Epithelial cell of umbilical artery (primary cell): ENCODE data around the gene NENF. TPM values are rescaled to one million over a fixed set of nuclear protein-coding genes. Genes with fewer than 3 reads are reported as not detected.

Experiments used
- total RNA-seq: library from RNA; depleted of rRNA; stranded (reverse); fragments of >200 nt; gene quantifications from 2 replicates; pipeline ENCODE4 v1.2.3, GENCODE V29; 2014

The NENF gene
- 15.3 and 20.8 TPM in 2 replicates for total RNA-seq

GRCh38 chr1:212432661-212433576 is at the start of gene NENF:
Gene NENF (plus strand): TSS chr1:212432920. CDS start chr1:212432944, 24 bp downstream.

GRCh38 chr1:212414328-212415106 is 18.2 kb upstream of the NENF start, which contains the start of gene PACC1:
Gene PACC1 (minus strand): TSS chr1:212414886. CDS start chr1:212414757, 129 bp downstream.

Other genes starting within 250 kb of the NENF start
- 26.0 and 52.7 TPM in 2 replicates for gene PPP2R5A, start 147.5 kb upstream of the NENF start, total RNA-seq
- gene PACC1, start 18.0 kb upstream of the NENF start, total RNA-seq: 15.8 and 19.2 TPM in 2 replicates
- gene ATF3, start 175.8 kb downstream of the NENF start, total RNA-seq: 0.65 and 4.9 TPM in 2 replicates